Gastroesophageal sphincter (tissue), 3 donors: ENCODE measurements around the gene KMT2C.

ENCODE experiments used
- CTCF ChIP-seq, 4 experiments: fragments of 200-600 bp in 2 of 4; fragments of 450-650 bp in 2 of 4; sonication (generic) in 1 of 4; IDR thresholded peaks; one replicate each; pipeline ENCODE4 v1.5.1; 2017 to 2019; ENCODE audit warnings: antibody characterized with exemption in 4 of 4, mild to moderate bottlenecking in 2 of 4, moderate library complexity in 2 of 4
- POLR2AphosphoS5 ChIP-seq: sonication (generic); formaldehyde crosslinking; IDR thresholded peaks from one replicate; pipeline ENCODE4 v1.6.1; 2017; ENCODE audit warnings: antibody characterized with exemption

- no peak for TF ChIP-seq POLR2AphosphoS5
- TF ChIP-seq CTCF (IDR thresholded peaks at IDR 0.05) = peak in 3 of 4 experiments; percentile 40 to 56 (median 43)
Observed at GRCh38 chr7:152336754-152337368, 98.9 kb downstream of the KMT2C start.
